VCaP (cell line): ENCODE measurements around the gene TARS2.

Experiments
- H3K27ac ChIP-seq: fragments of 450-650 bp; 2 replicates; pipeline ENCODE4 v1.5.1; 2017
- CTCF ChIP-seq: fragments of 450-650 bp; conservative IDR thresholded peaks from 2 replicates; pipeline ENCODE4 v1.5.1; 2017; ENCODE audit warnings: mild to moderate bottlenecking, moderate library complexity

Gene TARS2

GRCh38 chr1:150552911-150553289 is 65.7 kb downstream of the TARS2 start:
- no peak overlapping the region for H3K27ac ChIP-seq
- TF ChIP-seq CTCF: no peak

- TF ChIP-seq CTCF: no peak
- no peak overlapping the region for H3K27ac ChIP-seq
Measured at GRCh38 chr1:150553392-150554085, 66.3 kb downstream of the TARS2 start.

GRCh38 chr1:150554086-150554452 is 66.8 kb downstream of the TARS2 start:
- TF ChIP-seq CTCF: no peak
- H3K27ac ChIP-seq: no peak overlapping the region

GRCh38 chr1:150555198-150555970 is 68.2 kb downstream of the TARS2 start:
- TF ChIP-seq CTCF: no peak
- no peak overlapping the region for H3K27ac ChIP-seq

GRCh38 chr1:150555971-150556865 is 69.0 kb downstream of the TARS2 start:
- no peak for TF ChIP-seq CTCF
- H3K27ac ChIP-seq: no peak overlapping the region

GRCh38 chr1:150557065-150557600 is 69.9 kb downstream of the TARS2 start:
- no peak overlapping the region for H3K27ac ChIP-seq
- TF ChIP-seq CTCF: no peak
